Measurements from ENCODE around the gene AK4.

Gene AK4

DNA sequence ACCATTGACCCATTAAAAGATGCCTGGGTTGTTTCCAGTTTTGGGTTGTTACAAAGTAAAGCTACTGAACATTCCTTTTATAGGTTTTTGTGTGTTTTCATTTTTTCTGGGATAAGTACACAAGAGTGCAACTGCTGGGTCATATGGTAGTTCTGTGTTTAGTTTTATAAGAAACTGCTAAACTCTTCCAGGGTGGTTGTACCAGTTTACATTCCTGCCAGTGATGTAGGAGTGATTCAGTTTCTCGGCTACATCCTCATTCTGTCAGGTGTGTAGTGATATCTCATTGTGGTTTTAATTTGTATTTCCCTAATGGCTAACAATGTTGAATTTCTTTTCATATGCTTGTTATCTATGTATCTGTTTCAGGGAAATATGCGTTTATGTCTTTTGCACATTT lies 102.8 kb downstream of the AK4 start:
- no peak for DNase-seq (ENCODE audit: low spot score)

DNA sequence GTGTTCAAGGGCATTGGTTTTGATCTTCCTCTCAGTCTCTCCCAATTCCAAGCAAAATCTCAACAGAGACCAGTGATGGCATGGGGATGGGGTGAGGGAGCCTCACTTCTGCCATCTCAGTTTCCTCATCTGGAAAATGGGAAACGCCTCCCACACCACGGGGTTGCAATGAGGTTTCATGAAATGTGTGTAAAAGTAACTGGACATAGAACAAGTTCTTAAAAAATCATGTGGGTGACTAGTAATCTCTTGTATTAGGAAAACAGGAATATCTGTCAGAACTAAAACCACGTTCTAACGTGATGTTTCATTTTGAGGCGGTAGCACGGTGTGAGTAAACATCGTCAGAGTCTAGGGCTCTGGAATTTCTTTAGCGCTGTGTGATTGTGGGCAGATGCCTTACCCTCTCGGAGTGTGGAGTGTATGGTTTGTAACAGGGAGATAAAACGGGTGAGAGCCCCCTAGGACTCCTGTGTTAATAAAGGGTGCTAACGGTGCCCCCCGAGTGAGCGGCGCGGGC lies 105.9 kb downstream of the AK4 start:
- DNase-seq (ENCODE audit: low spot score) = no peak

DNA sequence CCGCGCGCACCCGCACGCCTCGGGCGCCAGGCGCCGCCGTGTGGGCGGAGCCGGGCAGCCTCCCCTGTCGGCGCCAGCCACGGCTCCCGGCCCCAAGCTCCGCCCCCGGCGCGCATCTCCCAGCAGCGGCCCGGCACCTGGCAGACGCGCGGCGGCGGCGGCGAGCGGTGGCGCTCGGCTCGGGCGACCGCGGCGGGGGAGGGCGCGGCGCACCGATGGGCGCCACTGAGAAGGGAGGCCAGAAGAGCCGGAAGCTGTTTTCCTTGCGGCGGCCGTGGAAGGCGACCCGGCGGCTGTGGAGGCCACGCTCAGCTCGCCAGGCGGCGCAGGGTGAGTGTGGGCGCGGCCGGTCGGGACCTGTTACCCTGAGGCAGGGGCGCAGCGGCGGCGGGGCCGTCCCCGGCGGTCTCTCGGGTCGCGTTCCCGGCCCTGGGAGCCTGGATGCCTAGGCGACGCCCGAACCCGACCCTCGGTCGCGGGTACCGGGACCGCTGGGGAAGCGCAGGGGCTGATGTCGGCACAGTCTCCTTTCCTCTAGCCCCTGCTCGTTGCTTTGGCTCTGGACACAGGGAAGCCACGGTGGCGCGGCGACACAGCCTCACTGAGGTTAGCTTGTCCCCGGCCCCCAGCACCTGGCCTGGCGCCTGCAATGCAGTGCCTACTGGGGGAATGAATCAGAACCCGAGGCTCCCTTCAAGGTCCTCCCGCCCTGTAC lies 106.5 kb downstream of the AK4 start:
- peak; percentile 83 for DNase-seq (ENCODE audit: low spot score)

DNA sequence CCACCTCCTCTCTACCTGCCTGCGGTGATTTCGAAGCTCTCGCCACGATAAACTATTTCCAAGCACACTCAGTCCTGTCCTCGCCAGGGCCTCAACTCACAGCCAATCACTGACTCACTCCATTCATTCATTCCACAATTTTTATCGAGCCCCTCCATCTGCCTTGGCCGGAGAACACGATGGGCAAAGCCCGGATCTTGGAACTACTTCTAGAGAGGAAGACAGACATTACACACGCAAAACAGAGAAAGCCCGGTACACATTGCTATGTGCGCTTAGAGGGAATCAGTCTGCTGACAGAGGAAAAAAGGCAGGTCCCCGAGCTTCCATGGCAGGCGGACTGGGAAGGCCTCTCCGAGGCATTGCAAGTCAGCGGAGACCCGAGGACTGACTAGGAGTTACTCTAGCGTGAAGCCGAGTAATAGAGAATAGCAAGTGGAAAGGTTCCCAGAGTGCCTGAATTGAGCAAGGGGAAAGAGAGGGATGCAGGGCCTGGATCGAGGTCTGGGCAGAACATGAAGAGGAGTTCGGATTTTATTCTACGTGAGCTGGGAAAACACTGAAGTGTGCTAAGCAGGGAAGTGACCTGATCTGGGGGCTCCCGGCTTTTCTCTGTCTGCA lies 107.1 kb downstream of the AK4 start:
- no peak for DNase-seq (ENCODE audit: low spot score)

DNA sequence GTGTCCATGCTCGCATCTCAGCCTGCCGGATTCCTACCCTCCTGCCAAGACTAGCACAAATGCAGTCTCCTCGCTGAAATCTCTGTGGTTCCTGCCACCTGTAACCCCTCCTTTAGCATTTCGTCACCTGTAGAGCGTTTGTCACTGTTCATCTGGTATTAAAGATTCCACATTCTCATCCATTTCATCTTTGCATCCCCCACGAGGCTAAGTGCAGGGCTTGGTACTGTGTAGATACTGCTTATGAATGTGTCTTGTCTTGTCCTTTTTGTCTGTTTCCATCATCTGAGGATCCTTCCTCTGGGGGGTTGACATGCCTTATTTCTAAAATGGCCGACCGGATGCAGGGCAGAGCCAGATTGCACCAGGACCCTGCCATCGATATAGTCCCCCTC lies 107.7 kb downstream of the AK4 start:
- DNase-seq (ENCODE audit: low spot score) = no peak

DNA sequence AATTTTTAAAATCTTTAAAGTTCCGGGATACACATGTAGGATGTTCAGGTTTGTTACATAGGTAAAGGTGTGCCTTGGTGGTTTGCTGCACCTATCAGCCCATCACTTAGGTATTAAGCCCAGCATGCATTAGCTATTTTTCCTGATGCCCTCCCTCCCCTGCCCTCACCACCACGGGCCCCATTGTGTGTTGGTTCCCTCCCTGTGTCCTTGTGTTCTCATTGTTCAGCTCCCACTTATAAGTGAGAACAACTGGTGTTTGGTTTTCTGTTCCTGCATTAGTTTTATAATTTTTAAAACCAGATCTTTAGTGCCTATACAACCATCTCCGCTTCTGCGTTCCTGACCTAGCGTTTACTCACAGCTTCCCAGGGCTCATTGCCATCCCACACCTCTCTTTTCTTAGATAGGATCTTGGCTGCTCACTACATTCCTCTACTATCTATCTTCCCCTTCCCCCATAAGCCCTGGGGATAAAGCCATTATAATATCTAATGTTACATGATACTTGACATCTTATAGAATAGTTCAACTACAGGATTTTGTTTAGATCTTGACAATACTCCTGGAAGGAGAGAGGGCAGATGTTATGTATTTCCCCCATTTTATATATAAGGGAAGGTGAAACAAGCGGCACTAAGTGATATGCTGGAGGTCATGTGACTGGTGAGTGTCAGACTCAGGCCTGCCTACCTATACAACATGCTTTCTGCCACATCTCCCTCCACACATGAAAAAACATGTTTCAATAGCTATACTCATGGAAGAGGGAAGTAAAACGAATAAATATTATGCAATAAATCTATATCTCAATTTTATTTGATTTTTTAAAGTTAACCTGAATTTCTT lies 109.1 kb downstream of the AK4 start:
- no peak for DNase-seq (ENCODE audit: low spot score)

DNA sequence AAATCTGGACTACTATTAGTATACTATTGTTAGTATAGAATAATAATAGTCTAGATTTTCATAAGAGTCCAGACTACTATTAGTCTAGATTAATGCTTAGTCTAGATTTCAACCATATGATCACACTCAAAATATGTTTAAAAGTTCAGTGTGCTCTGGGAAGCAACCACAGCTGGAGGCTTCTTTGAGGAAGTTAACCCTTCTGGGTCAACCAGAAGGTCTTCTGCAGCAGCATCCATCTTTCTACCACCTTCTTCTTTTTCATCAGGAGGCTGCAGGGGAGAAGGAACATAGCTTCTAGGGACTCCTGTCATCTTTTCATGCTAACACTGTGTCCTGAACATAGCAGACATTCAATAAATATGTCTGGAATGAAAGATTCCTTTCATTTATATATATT lies 110.1 kb downstream of the AK4 start:
- DNase-seq (ENCODE audit: low spot score) = no peak

DNA sequence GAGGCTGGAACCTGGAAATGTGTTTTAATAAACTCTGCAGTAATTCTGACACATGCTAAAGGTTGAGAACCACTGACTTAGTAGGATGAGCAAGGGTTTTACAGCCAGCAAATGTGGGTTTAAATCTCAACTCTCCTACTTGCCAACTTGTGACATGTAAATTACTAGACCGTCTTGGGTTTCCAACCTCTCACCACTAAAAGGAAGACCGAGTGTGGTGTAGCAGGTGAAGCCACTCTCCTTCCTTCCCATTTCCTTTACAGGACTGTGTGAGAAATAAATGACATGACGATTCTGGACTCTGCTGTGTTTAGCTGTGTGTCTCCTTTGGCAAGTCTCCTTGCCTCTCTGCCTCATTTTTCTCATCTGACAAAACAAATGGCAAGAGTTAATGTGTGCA lies 111.8 kb downstream of the AK4 start:
- no peak for DNase-seq (ENCODE audit: low spot score)

DNA sequence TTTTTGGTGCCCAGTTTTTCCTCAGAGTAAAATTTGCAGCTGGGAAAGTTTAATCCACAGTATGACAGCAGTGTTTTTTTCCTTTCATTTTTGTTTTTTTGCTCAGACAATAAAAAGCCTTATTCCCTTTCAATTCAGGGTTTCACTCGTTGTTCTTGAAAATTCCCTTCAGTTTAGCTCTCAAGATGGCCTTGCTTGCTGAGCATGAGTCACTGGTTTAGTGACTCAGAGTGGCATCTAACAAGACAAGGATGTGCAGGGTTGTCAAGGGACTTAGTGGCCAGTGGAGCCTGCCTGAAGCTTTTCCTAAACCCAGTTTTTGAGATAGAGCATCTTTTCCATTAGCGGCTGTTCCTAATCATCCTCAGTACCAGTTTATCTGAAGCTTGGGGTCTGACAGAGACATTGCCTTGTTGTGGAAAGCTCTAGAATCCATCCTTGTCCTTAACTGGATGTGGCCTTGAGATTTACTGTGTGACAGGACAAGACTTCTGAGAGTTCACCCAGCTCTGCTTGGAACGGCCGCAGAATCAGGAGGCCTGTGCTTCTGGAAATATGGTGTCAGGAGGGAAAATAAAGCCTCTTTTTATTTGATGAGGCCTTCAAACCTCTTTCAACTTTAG lies 113.0 kb downstream of the AK4 start:
- DNase-seq (ENCODE audit: low spot score) = no peak

DNA sequence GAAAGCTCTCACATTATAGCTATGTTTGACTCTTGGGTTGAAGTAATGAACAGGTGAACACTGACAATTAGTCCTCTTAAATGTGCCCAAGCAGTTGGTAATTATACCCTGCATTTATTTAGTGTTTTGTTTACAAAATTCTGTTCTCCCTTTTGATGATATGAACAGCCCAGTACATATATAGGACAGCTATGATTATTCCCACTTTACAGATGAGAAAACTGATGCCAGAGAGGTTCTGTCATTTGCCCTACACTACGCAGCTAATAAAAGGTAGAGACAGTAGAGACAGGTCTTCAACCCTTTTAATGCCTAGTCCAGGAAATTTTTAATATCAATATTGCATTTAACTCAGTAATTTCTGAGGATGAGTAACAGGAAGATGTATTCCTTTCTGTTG lies 115.3 kb downstream of the AK4 start:
- DNase-seq (ENCODE audit: low spot score) = no peak

DNA sequence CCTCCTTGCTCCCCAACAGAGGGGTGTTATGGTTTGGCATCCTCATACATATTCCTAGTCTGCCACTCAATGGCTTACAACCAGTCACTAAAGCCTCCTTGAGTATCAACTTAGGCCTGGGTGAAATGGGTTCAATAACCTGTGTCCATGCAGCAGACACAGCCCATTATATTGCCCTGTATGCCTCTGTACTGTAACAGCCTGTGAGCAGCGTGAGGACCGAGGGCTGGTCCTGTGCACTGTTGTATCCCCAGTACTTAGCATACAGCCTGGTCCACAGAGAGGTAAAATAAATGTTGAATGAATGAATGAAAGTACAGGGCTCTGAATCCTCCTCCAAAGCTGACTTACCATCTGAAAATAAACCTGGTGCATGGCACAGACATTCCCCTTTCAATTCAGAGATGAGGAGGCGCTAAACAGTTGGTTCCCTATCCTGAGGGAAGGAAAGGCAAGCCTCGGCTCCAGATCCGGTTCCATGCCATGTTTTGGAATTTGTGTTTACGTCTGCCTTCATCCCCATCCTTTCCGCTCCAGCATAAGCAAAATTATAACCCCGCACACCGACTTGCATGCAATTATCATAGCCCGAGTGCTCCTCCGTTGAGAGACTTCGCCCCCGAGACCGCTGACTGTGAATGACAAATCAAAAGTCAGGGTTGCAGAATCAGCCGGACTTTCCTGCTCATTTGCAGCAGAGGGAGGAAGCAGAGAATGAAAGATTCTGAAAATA lies 116.4 kb downstream of the AK4 start:
- no peak for DNase-seq (ENCODE audit: low spot score)

DNA sequence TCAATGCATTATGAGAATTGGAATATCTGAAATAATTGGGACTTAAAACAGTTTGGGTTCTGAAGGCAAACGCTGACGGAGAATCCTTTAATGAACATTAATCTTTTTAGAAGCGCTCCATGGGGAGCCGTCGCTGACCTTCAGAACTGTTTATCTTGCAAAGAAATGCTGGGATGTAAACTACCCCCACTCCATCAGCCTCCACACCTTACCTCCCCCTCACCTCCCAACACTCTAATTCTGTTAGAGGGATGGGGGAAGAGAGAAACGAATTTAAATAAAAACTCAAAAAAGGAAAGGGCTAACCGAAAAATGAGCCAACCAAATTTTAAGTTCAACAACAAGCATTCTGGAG lies 117.3 kb downstream of the AK4 start:
- DNase-seq (ENCODE audit: low spot score) = no peak

DNA sequence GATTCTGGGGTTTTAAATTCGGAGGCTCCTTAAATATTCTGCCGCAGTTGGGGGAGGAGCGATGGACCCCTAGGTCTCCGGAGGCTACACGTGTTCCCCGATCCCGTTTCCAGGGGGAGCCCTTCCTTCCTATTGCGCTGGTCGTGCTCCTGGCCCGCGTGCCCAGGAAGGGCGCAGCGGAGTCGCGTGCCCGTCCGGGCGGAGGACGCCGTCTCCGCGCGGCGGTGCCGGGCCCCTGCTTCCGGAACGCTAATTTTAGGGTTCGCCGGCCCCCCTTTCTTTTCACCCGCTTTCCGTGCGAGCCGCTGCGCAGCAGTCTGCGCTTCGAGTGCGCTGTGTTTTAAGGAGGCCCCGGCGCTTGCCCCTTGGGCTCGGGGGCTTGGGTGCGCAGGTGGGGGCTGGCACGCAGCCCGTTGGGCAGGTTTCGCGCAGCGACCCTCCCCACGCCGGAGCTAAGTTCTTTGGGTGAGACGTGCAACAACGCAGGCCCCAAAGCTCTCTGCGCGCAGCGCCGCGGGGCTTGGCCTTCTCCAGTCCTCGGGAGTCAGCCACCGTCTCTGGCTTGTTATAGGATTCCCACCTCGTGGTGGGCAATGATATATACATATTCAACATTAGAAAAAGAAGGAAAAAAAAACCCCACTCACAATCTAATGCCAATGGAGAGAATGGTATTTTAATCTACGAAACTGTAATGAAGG lies 117.8 kb downstream of the AK4 start:
- no peak for DNase-seq (ENCODE audit: low spot score)

DNA sequence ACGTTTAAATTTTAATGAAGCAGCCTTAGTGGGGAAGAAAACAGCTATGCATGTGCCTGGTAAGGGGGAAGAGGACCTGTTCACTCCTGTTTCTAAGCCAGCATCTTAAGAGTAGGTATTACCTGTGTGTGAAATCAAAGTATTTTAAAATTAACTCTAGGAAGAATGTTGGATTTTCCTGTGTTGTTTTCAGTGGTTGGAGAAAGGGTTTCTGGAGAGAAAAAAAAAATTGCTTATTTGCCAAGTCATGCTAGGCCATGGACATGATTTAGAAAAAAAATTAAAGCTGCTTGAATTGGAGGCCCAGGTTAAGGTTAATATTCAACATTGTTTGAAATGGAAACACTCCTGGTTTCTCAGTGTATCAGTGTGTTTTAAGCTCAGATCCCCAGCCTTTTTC lies 118.5 kb downstream of the AK4 start:
- no peak for DNase-seq (ENCODE audit: low spot score)

DNA sequence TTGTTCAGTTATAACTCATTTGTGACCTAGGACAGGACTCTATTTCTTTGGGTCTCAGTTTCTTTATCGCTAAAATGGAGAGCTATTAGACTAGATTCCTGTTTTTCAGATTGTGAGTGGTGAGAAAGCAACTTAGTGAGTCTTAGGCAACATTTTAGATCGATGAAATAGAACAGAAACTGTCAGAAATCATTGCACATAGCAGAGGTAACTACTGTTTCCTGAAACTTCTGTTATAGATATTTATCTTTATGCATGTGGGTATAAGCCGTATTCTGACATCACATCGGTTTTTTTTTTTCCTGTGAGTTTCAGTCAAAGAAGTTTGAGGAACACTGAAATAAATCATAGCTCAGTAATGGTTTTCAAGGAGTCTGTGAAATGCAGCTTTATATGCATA lies 119.3 kb downstream of the AK4 start:
- DNase-seq (ENCODE audit: low spot score) = no peak

DNA sequence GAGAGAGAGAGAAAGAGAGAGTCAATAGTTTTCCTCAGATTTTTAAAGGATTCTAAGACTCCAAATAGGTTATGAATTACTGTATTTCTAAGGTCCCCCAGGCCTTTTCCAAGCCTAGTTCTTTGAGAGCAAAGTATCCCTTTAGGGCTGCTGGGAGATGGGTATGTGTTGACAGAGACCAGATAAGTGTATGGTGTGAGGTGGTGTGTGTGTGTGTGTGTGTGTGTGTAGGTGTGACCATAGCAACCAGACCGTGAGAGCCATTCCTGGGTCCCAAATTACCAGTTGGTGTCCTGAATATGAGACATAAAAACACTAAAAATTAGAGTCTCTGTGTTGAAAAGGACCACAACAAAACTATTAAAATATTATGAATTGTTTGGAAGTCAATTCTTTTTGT lies 119.7 kb downstream of the AK4 start:
- no peak for DNase-seq (ENCODE audit: low spot score)

DNA sequence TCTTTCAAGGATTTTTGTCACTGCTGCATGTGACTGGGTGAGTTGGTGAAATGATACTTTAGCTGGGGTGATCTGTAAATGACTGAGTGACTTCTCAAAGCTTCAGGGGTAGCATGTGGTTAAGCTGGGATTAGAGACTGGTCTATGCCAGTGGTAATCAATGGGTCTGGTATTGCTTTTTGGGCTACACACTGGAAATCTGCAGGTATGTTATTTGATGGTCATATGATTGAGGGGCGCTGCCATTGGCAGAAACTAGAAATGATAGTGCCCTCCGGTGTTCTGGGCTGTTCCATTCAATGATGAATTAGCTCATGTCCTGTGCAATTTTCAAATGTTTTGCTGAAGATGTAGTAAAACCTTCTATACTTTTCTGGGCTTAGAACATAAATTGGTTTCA lies 121.6 kb downstream of the AK4 start:
- no peak for DNase-seq (ENCODE audit: low spot score)

DNA sequence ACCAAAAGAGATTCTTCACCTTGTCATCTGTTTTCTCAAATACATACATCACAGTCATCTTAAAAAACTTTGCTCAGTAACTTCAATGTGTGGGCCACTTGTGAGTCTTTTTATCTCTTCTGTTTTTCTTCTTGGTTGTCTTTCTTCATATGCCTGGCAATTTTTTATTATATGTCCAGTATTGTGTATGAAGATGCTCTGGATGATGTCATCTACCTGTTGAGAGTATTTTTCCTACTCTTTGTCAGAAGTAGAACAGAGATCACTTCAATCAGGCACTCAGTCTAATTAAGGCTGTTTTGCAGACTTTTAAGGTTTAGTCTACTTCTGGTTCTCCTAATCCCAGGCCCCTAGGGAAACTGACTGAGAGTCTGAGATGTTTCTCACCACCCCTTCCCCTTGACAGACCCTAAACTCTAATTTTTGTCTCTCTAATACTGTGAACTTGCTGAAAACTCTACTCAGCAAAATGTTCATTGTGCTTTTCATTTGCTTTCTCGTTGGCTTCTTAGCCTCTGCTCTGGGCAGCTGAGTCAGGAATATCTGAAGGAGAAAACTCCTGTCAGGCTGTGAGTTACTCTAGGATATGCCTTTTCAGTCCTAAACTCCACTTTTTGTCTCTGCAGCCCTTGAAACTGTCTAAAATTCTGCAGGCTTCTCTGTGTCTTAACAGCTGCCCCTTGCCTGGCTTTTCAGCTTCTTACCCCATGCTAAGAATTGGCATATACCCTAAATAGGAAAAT lies 128.4 kb downstream of the AK4 start:
- DNase-seq (ENCODE audit: low spot score) = no peak

DNA sequence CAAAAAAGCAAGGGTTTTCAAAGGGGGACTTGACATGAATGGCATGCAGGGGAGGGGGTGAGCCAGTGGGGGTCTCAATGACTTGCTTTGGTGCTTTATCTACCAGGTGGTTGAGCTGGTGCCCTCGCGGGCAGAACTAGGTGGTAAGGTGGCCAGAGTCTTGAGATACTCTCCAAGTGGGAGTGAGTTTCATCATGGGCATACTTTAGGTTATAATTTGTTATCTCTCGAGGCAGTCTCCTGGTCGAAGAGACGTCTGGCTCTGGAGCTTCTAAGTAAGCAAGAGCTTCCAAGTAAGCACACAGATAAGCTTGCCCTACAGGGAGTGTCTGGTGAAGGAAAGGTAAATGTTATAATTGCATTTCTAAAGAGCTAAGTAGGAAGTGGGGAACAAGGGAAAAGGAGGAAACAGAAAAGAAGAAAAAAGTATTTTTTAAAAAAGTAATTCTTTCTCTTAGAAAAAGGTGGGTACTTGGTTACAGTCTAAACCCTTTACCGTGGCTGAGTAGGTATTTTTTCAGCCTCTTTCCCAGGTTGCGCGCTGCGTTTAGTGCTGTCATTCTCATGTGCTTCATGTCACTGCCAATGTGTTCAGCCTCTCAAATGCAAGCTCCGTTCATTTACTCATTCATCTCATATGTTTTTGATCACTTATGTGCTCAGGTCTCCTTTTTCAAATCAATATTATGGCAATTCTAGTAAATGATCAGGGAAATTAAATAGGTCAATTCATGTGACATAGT lies 129.8 kb downstream of the AK4 start:
- no peak for DNase-seq (ENCODE audit: low spot score)

Measured in left forelimb (tissue), 1 donor.